KMS-11 (cell line): Measurements from ENCODE around the gene SP3.

Source experiments
- H2AFZ ChIP-seq: fragments of 200-600 bp; sonication (generic); 2 replicates; pipeline ENCODE4 v1.6.1; 2016; ENCODE audit warnings: antibody characterized with exemption, mixed run types, low read depth
- H3K27ac ChIP-seq: fragments of 200-600 bp; sonication (generic); 2 replicates; pipeline ENCODE4 v1.6.1; 2016; ENCODE audit warnings: mild to moderate bottlenecking, mixed run types
- H3K27me3 ChIP-seq: fragments of 200-600 bp; sonication (generic); 2 replicates; pipeline ENCODE4 v1.6.1; 2017; ENCODE audit warnings: mild to moderate bottlenecking, low read depth, mixed run types, moderate library complexity; ENCODE audit not compliant: insufficient read depth
- H3K36me3 ChIP-seq: fragments of 200-600 bp; sonication (generic); 2 replicates; pipeline ENCODE4 v1.6.1; 2017; ENCODE audit warnings: mild to moderate bottlenecking, mixed run types; ENCODE audit not compliant: insufficient read depth
- H3K4me1 ChIP-seq: fragments of 200-600 bp; sonication (generic); 2 replicates; pipeline ENCODE4 v1.6.1; 2016; ENCODE audit warnings: mild to moderate bottlenecking, low read depth, mixed run types; ENCODE audit not compliant: poor library complexity, severe bottlenecking
- H3K4me2 ChIP-seq: fragments of 200-600 bp; sonication (generic); 2 replicates; pipeline ENCODE4 v1.7.0; 2016; ENCODE audit warnings: mild to moderate bottlenecking, mixed run types
- H3K4me3 ChIP-seq: fragments of 200-600 bp; sonication (generic); IDR thresholded peaks from 2 replicates; pipeline ENCODE4 v1.6.1; 2017; ENCODE audit warnings: low read depth, low read length, mixed read lengths; ENCODE audit not compliant: insufficient read depth
- H3K79me2 ChIP-seq: fragments of 200-600 bp; sonication (generic); 2 replicates; pipeline ENCODE4 v1.6.1; 2016; ENCODE audit warnings: low read depth, mixed run types; ENCODE audit not compliant: insufficient read depth
- H3K9ac ChIP-seq: fragments of 200-600 bp; sonication (generic); 2 replicates; pipeline ENCODE4 v1.6.1; 2016; ENCODE audit warnings: mild to moderate bottlenecking, mixed run types
- H4K20me1 ChIP-seq: fragments of 200-600 bp; sonication (generic); 2 replicates; pipeline ENCODE4 v1.6.1; 2016; ENCODE audit warnings: mild to moderate bottlenecking, mixed run types; ENCODE audit not compliant: insufficient read depth
- TF ChIP-seq, protein P1 (sequence below): fragments of 200-600 bp; sonication (generic); conservative IDR thresholded peaks from 2 replicates; pipeline ENCODE4 v1.6.1; 2017; ENCODE audit warnings: low read depth, mild to moderate bottlenecking, antibody characterized with exemption, low read length, moderate library complexity, mixed read lengths

SP3 gene

DNA sequence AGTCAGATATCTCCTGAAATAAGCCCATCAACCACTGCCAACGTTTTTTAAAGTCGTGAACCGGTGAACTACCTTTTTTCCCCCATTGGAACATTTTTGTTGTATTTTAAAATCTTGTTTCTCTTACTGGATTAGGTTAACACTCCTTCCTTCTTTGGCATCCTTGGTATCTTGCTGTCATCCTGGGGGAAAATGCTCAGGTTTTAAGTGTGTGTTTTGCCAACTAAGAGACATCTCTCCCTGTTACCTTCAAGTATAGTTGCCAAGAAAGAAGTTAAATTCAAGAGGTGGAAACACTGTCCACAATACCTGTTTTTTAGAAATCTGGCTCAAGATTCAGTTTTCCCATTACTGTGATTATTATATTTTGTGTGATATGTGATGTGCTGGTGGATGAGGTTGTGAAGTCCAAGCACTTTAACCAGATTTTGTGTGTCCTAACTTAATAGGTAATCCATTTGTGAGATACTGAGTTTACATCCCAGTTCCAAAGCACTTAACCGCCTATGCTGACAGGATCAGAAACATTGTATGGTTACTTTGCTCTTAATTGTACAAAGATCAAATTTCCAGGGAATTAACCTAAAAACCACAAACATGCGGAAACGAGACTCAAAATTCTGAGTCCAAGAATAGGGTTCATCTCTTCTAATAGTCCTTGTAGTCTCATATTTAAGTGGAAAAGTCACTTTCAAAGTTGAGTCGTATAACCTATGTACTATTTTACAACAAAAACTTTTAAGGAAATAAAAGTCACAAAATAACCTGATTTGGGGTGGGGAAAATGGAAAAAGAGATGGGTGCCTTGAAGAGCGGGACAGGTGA lies 1.3 kb upstream of the SP3 start:
- Histone ChIP-seq H3K9ac (peak overlapping the region; percentile 99; the same call in 1 of the 2 replicates), H3K27ac (peak overlapping the region; percentile 98), H4K20me1 (no peaks in the 10 kb centered on the region; the same call in 1 of the 2 replicates), H3K4me3 (peak overlapping the region; percentile 58), H3K36me3 (no peaks in the 10 kb centered on the region), H3K4me2 (peak overlapping the region; percentile 59), H3K79me2 (peaks cover 35% of the 10 kb centered on the region), H3K4me1 (peaks cover 13% of the 10 kb centered on the region), H3K27me3 (no peaks in the 10 kb centered on the region), H2AFZ (peak overlapping the region; percentile 39)
- TF ChIP-seq, protein P1, sequence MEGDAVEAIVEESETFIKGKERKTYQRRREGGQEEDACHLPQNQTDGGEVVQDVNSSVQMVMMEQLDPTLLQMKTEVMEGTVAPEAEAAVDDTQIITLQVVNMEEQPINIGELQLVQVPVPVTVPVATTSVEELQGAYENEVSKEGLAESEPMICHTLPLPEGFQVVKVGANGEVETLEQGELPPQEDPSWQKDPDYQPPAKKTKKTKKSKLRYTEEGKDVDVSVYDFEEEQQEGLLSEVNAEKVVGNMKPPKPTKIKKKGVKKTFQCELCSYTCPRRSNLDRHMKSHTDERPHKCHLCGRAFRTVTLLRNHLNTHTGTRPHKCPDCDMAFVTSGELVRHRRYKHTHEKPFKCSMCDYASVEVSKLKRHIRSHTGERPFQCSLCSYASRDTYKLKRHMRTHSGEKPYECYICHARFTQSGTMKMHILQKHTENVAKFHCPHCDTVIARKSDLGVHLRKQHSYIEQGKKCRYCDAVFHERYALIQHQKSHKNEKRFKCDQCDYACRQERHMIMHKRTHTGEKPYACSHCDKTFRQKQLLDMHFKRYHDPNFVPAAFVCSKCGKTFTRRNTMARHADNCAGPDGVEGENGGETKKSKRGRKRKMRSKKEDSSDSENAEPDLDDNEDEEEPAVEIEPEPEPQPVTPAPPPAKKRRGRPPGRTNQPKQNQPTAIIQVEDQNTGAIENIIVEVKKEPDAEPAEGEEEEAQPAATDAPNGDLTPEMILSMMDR = no peak

DNA sequence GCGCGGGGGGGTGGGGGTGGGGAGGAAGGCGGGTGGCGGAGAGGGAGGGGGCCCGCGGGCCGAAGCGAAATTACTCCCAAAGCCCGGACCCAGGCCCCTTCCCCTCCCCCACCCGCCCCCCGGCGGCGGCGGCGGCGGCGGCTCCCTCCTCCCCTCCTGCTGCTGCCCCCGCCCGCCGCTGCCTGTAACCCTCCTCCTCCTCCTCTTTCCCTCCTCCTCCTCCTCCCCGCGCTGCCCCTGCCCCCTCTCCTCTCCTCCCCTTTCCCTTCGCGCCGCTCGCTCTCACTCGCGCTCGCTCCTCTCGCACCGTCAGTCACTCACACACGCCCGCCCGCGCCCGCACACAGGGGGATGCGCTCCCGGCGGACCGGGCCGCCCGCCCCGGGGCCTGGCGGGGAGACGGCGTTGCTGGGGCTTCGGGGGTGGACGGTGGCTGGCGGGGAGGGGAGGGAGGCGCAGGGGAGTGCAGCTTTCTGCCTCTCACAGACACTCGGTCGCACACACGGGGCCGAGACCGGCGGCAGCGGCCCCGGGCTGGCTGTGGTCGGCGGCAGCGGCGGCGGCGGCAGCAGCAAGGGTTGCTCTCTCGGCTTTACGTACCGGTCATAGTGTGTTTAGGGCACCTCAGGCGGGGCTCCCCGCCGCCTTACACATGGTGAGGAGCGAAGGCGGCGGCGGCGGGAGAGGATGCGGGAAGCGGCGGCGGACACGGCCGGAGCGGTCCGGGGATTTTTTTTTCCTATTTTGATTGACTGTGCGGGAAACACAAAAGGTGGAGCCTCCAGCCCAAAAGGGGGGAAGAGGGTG lies 405 bp downstream of the SP3 start:
- Histone ChIP-seq H3K4me1 (peaks cover 30% of the 10 kb centered on the region), H3K27me3 (no peaks in the 10 kb centered on the region), H3K79me2 (peaks cover 52% of the 10 kb centered on the region), H3K9ac (peak overlapping the region; percentile 99), H3K27ac (peak overlapping the region; percentile 98), H4K20me1 (peaks cover 4% of the 10 kb centered on the region; the same call in 1 of the 2 replicates), H3K4me3 (no peak overlapping the region), H2AFZ (peak overlapping the region; percentile 56), H3K4me2 (peak overlapping the region; percentile 62), H3K36me3 (no peaks in the 10 kb centered on the region)
- TF ChIP-seq, protein P1 = no peak

DNA sequence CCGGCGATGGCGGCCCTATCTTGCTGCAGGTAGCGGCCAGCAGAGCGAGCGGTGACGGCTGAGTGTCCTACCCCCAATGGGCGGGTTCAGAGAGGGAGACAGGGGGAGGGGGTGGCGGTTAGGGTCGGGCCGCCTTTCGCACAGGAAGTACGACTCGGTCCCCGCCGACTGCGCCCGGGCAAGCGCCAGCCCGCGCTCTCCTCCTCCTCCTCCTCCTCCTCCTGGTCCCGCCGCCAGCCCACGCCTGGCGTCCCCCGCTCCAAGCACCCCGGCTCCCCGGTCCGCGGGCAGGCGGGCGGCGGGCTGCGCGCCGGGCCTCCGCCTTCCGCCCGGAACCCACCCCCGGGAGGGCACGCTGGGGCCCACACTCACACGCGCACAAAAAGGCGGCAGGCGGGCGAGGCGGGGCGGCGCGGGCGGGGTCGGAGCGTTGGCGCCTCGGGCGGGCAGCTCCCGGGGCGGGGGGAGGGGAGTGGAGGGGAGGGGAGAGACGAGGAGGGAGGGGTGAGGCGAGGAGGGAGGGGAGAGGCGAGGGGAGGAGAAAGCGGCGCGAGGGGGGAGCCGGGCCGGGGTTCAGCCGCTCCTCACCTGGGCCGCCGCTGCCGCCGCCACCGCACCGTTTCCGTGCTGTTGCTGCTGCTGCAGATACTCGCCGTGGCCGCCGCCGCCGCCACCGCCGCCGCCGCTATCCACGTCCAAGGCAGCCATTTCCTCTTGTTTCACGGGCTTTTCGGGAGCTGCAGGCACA lies 1.2 kb downstream of the SP3 start:
- no peaks in the 10 kb centered on the region for H3K27me3 ChIP-seq
- no peak overlapping the region for H3K4me2 ChIP-seq
- peak overlapping the region; percentile 83 for H3K9ac ChIP-seq
- peaks cover 8% of the 10 kb centered on the region for H4K20me1 ChIP-seq
- TF ChIP-seq, protein P1 = no peak
- peaks cover 60% of the 10 kb centered on the region for H3K79me2 ChIP-seq
- H3K4me1 ChIP-seq = peaks cover 38% of the 10 kb centered on the region
- no peak overlapping the region for H2AFZ ChIP-seq
- no peak overlapping the region for H3K4me3 ChIP-seq
- H3K36me3 ChIP-seq = no peaks in the 10 kb centered on the region
- peak overlapping the region; percentile 98 for H3K27ac ChIP-seq

DNA sequence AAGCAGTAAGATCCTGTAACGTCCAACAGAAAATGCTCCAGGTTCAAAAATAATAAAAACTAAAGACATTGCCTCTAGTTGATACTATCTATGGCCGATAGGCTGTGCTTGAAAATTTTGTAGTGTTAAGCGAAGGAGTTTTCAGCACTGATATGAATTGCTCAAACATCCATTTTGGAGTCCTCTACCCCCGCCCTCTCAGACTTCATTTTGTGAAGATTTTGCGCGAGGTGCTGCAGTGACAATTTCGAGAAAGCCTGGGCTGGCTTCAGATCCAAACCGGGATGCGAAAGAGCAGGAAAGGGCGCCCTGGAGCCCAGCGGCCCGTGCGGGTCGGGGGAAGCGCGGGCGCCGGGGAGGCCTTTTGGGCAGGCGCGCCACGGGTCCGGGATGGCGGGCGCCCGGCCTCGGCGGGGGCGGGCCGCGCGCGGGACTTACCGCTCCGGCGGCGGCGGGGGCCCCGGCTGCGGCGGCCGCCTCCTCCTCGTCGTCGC lies 1.8 kb downstream of the SP3 start:
- TF ChIP-seq, protein P1 = peak; percentile 37; the same call in 1 of the 2 replicates
- H3K4me3 ChIP-seq = peak overlapping the region; percentile 82
- H3K4me2 ChIP-seq = peak overlapping the region; percentile 90
- peaks cover 66% of the 10 kb centered on the region for H3K79me2 ChIP-seq
- peak overlapping the region; percentile 98 for H3K27ac ChIP-seq
- H3K9ac ChIP-seq = peak overlapping the region; percentile 83
- H3K27me3 ChIP-seq = no peaks in the 10 kb centered on the region
- peaks cover 44% of the 10 kb centered on the region for H3K4me1 ChIP-seq
- H2AFZ ChIP-seq = no peak overlapping the region
- H3K36me3 ChIP-seq = no peaks in the 10 kb centered on the region
- H4K20me1 ChIP-seq = peaks cover 14% of the 10 kb centered on the region
